22Rv1 (cell line): Measurements from ENCODE around the gene MTMR6.

Experiments
- ZFX ChIP-seq: fragments of 450-650 bp; IDR thresholded peaks from 2 replicates; pipeline ENCODE4 v1.6.1; 2017; ENCODE audit warnings: antibody characterized with exemption, borderline replicate concordance
- TF ChIP-seq, protein P1 (sequence below): fragments of 450-650 bp; IDR thresholded peaks from 2 replicates; pipeline ENCODE4 v1.5.1; 2017; ENCODE audit warnings: mild to moderate bottlenecking

GRCh38 chr13:25248071-25248470 lies 39.2 kb downstream of the MTMR6 start:
- TF ChIP-seq, protein P1, sequence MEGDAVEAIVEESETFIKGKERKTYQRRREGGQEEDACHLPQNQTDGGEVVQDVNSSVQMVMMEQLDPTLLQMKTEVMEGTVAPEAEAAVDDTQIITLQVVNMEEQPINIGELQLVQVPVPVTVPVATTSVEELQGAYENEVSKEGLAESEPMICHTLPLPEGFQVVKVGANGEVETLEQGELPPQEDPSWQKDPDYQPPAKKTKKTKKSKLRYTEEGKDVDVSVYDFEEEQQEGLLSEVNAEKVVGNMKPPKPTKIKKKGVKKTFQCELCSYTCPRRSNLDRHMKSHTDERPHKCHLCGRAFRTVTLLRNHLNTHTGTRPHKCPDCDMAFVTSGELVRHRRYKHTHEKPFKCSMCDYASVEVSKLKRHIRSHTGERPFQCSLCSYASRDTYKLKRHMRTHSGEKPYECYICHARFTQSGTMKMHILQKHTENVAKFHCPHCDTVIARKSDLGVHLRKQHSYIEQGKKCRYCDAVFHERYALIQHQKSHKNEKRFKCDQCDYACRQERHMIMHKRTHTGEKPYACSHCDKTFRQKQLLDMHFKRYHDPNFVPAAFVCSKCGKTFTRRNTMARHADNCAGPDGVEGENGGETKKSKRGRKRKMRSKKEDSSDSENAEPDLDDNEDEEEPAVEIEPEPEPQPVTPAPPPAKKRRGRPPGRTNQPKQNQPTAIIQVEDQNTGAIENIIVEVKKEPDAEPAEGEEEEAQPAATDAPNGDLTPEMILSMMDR, result no peak
- no peak for TF ChIP-seq ZFX
